NCI-H2107 (cell line): ENCODE results near the gene SYNDIG1L.
"Not testable (repeated sequence)": the region's sequence is repeated elsewhere in the genome, so short reads cannot be mapped to it uniquely, and the experiment has no call there.

Source experiments
- DNase-seq: peaks from one replicate; lab custom pipeline; 2025; lab: John Stamatoyannopoulos, UW

Gene SYNDIG1L

DNA sequence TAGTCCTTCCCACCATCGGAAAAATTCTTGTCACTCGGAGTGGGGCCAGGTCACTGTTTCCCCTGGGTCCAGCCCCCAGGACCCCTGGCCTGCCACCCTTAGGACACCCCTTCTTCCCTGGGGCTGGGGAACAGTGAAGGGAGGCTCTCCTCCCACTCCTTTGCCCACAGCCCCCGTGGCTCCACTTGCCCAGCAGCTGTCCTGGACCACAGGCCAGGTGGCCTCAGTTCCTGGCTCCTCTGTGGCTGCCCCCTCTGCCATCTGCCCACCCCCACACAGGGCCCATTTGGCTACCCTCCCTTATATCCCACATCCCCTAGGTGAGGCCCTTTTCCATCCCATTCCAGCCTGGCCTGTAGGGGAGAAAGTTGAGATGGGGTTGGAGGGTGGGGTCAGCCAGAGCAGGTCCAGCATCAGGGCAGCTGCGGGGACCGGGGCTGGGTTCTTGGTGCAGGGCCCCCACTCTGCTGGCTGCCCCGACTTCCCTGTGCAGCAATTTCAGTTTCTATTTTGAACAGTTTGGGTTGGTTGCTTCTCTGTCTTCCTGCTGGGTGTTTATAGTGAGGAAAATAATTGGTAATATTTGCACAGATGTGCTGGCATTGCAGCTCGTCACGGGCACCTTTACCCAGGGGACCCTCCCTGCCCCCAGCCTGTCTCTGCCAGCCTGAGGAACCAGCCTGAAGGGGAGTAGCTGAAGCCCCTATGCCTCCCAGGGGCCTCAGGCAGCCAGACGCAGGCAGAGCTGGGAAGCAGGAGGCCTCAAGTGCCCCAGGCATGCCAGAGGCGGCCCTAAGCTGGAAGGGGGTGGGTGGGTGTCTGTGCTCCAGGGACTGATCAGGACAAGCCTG lies 23.4 kb downstream of the SYNDIG1L start:
- no peak for DNase-seq

DNA sequence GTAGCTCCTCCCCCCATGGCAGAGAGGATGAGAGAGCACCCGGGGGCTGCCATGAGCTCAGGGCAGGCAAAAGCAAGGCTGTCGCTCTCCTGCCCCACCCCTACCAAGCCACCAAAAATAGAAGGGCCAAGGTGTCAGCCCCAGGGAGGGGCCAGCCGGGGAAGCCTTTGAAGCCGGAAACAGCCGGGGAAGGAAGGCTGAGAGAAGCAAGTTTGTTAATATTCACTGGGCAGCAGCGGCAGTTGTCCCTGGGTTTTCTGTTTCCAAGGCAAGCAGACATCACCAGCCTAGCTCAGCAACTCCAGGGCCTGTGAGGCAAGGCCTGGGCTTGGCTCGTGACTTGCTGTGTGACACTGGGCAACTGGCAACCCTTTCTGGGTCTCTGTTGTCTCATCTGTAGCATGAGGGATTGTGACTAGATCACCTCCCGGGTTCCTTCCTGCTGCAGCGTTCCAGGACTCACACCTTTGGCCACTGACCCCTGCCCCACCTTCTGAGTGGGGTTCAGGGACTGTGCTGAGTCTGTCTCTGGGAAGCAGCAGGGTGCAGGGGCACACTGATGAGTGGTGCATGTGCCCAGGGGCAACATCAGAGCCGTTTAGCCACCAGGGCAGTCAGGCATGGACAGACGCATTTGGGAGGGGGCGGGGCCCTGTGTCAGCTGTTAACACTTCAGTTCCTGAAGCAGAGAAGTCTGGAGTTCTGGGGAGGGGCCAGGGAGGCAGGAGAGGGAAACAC lies 24.3 kb downstream of the SYNDIG1L start:
- no peak for DNase-seq

DNA sequence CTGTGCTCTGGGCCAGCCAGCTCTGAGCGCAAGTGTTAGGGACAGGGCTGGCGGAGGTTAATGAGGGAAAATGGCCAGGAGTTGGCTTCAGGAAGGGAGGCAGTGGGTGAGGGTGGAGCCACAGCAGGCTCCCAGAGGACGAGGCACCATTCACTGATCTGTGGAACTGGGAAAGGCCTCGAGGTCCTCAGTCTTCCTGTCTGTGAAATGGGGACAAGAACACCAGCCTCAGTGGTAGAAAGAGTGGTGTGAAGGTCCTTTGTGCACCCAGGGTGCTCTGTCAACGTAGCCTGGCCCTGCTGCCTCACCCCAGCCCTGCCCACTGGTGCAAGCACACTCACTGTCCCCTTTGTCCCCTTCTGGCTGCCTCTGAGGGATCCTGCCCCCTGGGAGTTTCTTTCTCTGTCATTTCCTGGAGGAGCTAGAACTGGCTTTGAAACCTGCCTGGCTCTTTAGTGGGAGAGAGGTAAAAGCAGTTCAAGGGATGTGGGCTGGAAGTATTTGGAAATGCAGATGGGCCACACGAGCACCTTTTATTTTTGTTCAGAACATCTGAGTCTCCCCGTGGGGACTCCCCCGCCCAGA lies 25.0 kb downstream of the SYNDIG1L start:
- DNase-seq: no peak

DNA sequence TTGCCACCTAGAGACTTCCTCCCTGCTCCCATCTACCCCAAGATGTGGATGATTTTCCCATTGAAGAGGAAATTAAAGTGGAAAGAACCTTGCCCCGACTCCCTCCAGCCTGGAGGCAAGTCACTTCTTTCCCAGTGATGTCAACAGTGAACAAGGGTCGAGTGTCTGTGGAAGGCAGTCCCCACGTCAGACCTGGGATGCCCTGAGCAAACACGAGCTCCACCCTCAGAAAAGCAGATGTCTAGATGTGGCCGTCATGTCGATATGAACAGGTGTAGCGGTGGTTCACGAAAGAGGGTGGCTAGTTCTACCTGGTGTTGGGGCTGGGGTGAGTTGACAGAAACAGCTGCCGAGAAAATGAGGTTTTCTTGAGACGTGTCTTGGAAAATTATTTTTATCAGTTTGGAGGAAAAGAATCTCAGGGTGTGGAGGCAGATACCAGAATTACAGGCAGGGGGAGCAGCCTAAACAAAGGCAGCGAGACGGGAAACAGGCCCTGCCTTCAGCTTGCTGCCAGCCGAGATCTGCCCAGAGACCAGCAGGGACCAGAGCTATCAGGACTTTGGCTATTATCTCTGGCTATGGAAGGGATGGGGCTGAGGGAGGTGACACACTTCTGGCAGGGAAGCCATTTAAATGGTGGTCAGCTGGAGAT lies 25.9 kb downstream of the SYNDIG1L start:
- DNase-seq: no peak

DNA sequence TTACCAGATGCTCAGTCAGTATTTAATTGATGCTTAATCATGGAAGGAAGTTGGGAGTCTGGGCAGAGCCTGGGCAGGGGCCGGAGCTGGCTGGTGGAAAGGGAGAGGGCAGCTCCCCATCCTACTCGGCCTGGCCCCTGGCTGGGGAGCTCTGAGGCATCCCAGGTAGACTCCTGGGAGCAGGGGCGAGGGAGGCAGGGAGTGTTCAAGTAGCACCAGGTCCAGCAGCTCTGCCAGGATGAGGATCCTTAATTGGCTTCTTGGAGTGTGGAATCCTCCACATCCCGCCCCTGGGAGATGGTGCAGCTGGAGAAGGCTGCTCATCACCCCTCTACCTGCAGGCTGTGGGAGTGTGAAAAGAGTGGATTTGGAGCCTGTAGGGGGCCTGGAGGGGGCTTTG lies 30.9 kb downstream of the SYNDIG1L start:
- DNase-seq: no peak

DNA sequence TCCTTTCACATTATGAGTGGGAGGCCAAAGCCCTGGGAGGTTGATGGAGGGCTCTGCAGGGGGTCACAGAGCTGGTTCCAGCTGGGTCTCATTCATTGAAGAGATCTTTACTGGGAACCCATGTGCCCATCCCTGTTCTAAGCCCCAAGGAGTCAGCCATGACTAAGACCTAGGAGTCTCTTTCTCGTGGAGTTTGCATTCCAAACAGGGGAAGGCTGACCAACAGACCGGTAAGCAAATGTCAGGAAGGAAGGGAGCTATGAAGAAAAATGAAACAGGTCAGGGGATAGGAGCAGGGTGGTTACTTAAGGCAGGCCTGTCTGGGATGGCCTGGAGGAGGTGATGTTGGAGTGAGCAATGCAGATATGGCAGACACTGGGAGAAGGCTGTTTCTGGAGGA lies 31.5 kb downstream of the SYNDIG1L start:
- DNase-seq: no peak

GRCh38 chr14:74392616-74393570 lies 33.1 kb downstream of the SYNDIG1L start:
- no peak for DNase-seq

DNA sequence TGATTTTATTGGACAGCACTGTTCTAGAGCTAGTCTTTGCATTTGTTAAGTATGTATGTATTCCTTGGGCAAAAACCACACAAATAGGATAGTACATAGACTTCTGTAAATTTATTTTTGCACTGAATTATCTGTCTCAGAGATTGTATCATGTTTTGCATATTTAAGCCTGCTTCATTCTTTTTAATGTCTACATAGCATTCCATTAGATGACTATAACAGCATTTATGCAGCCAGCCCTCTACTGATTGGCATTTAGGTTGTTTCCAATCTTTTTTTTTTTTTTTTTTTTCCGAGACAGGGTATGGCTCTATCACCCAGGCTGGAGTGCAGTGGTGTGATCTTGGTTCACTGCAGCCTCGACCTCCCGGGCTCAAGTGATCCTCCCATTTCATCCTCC lies 34.5 kb downstream of the SYNDIG1L start:
- DNase-seq: no peak

GRCh38 chr14:74390505-74390904 lies 35.5 kb downstream of the SYNDIG1L start:
- DNase-seq: not testable (repeated sequence)

- peak; percentile 19 for DNase-seq
Measured at GRCh38 chr14:74389980-74390379, 36.0 kb downstream of the SYNDIG1L start.

DNA sequence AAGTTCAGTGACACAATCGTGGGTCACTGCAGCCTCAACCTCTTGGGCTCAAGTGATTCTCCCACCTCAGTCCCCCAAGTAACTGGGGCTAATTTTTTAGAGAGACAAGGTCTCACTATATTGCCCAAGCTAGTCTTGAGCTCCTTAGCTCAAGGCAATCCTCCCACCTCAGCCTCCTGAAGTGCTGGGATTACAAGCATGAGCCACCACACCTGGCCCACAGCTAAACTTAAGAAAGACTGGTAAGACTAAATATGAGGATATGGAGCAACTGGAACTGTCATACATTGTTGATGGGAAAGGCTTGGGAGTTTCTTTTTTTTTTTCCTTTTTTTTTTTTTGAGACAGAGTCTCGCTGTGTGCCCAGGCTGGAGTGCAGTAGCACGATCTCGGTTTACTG lies 43.8 kb downstream of the SYNDIG1L start:
- DNase-seq: no peak

- DNase-seq: not testable (repeated sequence)
Measured at GRCh38 chr14:74381571-74381970, 44.4 kb downstream of the SYNDIG1L start.

GRCh38 chr14:74380845-74381244 lies 45.2 kb downstream of the SYNDIG1L start:
- DNase-seq: no peak

DNA sequence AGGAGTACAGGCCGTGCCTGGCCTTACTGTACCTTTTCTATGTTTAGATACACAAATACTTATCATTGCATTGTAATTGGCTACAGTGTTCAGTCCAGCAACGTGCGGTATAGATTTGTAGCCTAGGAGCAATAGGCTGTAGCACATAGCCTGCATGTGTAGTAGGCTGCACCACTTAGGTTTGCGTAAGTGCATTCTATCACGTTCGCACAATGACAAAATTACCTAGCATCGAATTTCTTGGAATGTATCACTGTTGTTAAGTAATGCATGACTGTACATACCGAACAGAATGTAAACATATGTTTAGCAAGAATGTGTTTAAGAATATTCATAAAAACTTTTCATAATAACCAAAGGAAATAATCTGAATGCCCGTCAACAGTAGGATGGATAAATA lies 45.8 kb downstream of the SYNDIG1L start:
- no peak for DNase-seq

GRCh38 chr14:74377976-74378690 lies 47.9 kb downstream of the SYNDIG1L start:
- no peak for DNase-seq

- no peak for DNase-seq
Measured at GRCh38 chr14:74368441-74368840, 57.6 kb downstream of the SYNDIG1L start.

DNA sequence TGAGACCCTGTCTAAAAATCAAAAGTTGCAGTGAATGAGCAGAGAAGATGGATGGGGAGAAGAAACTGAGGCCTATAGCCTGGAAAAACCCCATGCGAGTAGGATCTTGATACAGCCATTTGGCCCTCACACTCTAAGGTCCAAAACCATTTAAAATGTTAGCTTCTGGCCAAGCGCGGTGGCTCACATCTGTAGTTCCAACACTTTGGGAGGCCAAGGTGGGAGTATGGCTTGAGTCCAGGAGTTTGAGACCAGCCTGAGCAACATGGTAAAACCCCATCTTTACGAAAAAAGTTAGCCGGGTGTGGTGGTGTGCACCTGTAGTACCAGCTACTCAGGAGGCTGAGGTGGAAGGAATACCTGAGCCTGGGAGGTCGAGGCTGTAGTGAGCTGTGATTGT lies 58.0 kb downstream of the SYNDIG1L start:
- DNase-seq: no peak

DNA sequence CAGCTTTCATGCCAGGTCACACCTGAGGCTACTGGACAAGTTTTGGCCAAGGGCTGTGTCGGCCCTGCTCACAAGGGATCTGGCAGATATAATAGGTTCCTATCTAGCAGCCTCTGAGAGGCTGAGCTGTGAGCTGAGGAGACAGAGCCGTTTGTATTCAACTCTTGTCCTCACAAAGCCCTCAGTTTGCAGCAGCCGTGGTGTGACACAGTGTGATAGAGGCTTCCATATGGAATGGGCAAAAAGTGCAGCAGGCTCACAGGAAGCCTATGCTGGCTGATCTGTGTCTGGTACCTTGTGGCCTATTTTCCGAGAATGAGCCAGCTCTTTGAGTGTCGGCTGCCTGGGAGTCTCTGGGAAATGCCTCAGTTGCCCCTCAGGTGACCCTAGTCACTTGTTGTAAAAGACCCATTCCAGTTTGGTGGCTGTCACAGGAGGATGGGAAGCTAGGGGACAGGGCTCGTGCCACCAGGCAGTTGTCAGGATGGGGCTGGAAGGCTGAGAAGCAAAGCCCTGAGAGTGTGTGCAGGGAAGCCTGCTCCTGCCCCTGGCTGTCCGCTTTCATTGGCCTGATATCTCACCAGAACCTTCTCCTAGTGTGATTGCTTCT lies 61.6 kb downstream of the SYNDIG1L start:
- no peak for DNase-seq

DNA sequence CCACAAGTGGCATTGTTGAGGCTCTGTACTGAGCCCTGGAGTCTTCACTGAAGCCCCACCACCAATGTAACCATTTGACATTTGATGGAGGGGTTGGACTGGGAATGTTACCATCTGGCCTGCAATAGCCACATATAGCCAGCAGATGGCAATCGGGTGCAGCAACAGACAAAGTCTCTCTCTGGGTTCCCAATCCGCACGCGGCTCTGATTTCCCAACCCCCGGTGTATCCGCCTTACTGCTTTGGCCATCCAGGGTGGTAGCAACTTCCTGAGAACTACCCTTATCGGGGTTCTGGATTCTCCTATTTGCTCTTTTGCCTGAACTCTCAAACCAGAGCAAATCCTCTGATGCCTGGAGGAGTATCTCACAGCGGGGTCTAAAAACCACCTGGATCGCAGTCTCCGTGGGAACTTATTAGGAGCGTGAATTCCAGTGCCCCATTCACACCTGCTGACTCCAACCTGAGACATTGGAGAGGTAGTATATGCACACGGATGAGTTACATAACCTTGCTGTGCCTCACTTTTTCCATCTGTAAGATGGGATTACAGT lies 63.6 kb downstream of the SYNDIG1L start:
- DNase-seq: peak; percentile 88

DNA sequence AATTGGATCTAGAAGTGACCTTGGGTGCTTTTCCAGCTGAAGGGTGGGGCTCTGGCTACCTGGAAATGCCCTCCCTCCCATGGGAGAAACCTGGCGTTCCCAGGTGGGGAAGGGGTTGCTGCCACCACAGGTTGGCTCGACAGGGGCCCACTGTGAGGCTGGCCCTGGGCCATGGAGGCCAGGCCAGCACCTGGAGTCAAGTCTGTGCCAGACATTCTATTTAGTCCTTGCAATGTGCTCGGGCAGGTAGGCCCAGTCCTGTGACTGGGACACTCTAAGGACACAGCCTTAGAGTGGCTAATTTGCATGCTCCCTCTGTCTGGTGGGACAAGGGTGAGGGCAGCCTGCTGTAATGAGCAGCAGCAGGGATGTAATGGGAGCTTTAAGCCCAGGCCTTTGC lies 65.8 kb downstream of the SYNDIG1L start:
- no peak for DNase-seq
